KBM-7 (cell line): Measurements from ENCODE around the gene CCNJL.
"Not testable (repeated sequence)": the region's sequence is repeated elsewhere in the genome, so short reads cannot be mapped to it uniquely, and the experiment has no call there.

Experiments
- DNase-seq: peaks from one replicate; pipeline ENCODE4 v3.0.0-alpha.2; 2015
- in situ Hi-C: fragments of 300-500 bp; cut with MboI; formaldehyde crosslinking; loops from 2 replicates; pipeline ENCODE4 v1.14.3; 2020; ENCODE audit warnings: low sequenced_read_pairs, low pct_unique_long_range_greater_than_20kb, mixed read lengths

CCNJL gene

GRCh38 chr5:160270704-160271103 is 41.7 kb downstream of the CCNJL start:
- DNase-seq = no peak
- in situ Hi-C loops = no loop called here

- in situ Hi-C loops = no loop called here
- DNase-seq = peak; percentile 81
Measured at GRCh38 chr5:160269017-160269416, 43.3 kb downstream of the CCNJL start.

- no peak for DNase-seq
- in situ Hi-C loops = no loop called here
Measured at GRCh38 chr5:160268121-160268520, 44.2 kb downstream of the CCNJL start.

DNA sequence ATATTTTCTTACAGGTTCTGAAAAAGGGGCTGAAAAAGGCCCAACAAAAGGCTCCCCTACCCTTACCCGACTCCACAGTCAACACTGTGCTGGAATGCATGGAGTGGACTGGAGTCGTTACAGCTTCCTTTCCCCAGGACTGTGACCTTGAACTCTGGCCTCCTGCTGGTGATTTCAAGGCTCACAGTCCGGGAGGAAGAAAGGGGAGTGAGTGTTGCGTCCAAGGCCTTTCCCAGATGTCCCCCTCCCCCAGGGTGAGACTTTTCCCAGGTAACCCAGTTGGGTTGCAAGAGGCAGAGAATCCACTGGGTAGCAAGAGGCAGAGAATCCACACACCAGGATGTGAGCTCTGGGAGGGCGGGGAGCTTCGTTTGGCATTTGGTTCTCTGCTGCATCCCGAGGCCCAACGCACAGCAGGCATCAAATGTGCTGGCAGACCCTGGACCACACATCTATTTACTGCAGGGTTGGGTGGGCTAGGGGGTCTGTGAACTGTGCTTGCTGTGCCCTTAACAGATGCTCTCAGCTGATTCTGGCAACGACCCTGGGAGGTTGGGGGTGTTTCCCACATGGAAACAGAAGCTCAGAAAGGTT is 45.5 kb downstream of the CCNJL start:
- in situ Hi-C loops = no loop called here

DNA sequence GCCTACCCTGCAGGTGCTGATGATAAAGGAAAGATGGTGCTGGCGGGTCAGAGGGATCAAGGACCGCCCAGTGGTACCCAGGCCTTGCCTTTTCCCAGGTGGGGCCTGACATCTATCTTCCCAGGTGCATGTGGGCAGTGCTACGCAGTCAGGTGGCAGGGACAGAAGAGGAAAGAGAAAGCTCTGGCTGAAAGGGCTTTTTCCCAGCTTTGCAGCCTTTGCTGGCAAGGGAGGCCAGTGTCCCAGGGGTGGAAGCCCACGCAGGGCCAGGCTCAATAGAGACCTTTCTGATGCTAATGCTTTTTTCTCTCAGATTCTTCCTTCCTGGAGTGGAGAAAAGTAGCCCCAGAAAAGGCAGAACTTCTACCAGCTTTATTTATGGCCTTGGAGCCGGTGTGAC is 46.3 kb downstream of the CCNJL start:
- in situ Hi-C loops = no loop called here
- no peak for DNase-seq

More for the DNA sequence above, 45.5 kb downstream of the CCNJL start:
- DNase-seq = no peak

GRCh38 chr5:160263326-160263855 is 49.0 kb downstream of the CCNJL start:
- DNase-seq = no peak
- in situ Hi-C loops = no loop called here

- in situ Hi-C loops = no loop called here
- DNase-seq = peak; percentile 91
Measured at GRCh38 chr5:160262151-160263074, 50.0 kb downstream of the CCNJL start.

DNA sequence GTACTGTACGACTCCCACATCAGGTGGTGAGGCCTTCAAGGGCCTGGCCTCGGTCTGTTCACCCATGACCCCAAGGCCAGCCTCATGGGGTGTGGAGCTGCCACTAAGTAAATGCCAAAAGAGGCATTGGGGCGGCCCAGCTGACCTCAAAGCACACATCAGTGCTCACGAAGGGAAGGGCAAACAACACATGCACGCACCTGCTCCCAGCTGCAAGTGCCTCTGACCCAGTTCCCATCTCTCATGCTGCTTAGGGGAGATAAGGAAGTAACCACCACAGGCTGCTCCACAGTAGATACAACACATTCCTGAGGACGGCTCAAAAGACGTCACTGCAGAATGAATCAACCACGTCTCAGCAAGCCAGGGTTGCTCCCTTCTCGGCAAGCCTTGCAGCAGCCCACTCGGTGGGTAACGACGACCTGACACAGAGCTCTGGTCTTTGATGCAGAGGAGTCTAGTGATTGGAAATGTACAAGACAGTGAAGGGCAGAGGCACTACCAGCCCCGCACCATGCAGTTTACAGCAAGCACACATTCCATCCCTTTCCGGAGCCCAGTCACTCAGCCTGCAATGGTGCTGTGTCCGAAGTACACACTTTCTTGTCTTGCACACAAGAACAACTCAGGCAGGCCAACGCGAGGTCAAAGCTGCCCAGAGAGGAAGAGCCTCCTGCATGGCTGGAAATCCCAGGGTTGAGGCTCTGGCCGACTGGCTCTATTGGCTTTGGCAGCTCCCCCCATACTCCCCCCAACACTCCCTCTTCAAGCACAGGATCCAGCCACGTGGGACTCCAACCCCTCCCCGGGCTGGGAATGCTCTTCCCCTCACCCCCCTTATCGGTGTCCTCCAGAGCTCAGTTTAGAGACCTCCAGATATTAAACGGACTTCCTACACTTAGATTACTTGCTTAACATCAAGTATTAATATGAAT is 51.2 kb downstream of the CCNJL start:
- in situ Hi-C loops = no loop called here
- DNase-seq = peak; percentile 89

DNA sequence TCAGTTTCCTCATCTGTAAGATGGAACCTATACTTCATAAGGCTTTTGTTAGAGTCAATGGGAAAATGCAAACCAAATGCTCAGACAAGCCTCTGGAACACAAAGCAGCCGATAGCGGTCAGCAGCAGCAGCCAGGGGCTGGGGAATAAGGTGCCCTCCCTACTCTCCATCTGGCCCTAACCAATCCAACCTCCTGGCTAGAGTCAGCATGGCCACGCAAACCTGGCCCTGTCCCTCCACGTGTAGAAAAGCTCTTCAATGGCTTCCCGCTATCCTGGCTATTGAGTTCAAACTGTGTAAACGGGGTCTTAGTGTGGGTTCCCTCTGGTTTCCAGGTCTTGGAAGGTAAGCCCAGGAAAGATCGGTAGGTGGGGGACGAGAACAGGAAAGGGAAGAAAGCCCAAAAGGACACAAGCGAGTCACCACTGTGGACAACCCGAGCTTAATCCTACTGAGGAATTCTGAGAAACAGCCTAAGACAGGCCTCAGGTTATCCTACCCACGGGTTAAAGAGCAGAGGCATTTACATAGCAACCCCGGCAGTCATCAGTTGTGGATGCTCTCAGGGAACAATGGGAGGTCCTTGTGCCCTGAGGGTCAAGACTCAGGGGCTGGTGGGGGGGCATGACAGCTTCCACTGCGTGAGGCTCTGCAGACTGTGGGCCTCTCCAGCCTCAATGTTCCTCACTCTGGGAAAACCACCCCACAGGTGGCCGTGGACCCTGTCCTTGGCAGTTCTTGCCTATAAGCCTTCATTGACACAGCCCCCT is 52.2 kb downstream of the CCNJL start:
- in situ Hi-C loops = no loop called here
- DNase-seq = no peak

DNA sequence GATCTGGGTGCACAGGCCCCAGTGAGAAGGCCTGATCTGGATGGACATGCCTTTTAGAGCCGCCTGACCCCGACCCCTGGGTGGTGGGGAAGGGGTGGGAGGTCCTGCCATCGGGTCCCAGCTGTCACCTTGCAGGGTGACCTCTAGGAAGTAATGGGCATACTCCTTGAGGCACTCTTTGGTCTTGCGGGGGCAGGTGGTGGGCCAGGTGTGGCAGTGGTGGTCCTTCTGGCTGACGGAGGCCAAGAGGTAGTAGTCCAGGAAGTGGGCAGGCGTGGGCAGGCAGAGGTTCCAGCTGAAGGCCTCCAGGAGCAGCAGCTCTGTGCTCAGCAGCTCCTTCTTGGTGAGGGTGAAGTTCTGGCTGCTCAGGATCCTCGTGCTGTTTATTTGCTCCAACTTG is 53.0 kb downstream of the CCNJL start:
- in situ Hi-C loops = no loop called here

DNA sequence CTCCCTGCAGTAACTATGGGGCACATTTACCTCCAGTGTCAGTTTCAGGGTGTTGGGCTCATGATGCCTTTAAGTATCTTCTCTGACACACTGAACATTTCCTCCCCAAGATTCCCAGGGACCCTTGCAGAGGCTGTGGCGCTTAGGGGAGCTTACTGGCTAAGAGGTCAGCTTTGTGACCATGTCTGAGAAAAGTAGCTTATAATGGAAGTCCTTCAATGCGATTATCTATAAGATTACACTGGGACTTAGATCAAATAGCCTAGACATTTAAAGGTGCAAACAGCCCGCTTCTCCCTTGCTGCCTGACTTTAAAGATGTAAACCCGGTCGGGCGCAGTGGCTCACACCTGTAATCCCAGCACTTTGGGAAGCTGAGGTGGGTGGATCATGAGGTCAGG is 57.7 kb downstream of the CCNJL start:
- in situ Hi-C loops = no loop called here
- no peak for DNase-seq

More for the DNA sequence above, 53.0 kb downstream of the CCNJL start:
- DNase-seq = no peak

DNA sequence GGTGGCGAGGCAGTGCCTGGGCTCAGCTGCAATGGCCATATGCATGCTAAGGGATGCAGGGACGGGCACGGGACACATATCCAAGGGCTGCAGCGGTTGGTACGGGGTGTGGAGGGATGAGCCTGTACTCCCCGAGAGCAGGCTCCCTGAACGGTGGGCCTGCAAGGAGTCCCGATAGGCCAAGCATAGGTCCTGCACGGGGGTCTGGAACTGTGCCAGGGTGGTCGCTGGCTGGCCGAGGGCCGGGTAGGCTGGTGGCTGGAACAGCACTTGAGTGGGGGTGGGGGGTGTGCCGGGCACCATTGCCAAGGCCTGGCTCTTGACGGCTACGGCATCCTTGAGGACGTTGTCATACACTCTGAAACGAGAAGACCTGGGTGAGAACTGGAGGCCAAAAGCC is 58.9 kb downstream of the CCNJL start:
- in situ Hi-C loops = no loop called here
- no peak for DNase-seq

DNA sequence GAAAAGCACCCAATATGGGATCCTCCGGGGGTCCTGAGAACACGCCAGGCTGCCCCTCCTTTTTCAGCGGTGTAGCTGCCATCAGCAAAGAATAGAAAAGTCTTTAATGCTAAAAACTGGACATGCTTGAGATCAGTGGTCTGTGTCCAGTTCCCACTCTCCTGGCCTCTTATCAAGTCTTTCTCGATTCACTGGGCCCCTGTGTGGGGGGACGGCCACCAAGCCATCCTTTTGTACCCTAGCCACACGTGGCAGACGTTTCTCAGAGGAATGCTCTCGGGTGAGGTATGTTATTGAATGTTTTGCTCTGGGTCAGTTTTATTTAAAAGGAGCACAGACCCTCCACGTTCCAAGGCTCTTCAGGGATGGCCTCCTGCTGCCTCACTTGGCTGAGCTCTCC is 59.4 kb downstream of the CCNJL start:
- in situ Hi-C loops = no loop called here
- no peak for DNase-seq

- DNase-seq = no peak
- in situ Hi-C loops = no loop called here
Measured at GRCh38 chr5:160251406-160252155, 60.8 kb downstream of the CCNJL start.

- in situ Hi-C loops = no loop called here
- DNase-seq = no peak
Measured at GRCh38 chr5:160250826-160251225, 61.5 kb downstream of the CCNJL start.

DNA sequence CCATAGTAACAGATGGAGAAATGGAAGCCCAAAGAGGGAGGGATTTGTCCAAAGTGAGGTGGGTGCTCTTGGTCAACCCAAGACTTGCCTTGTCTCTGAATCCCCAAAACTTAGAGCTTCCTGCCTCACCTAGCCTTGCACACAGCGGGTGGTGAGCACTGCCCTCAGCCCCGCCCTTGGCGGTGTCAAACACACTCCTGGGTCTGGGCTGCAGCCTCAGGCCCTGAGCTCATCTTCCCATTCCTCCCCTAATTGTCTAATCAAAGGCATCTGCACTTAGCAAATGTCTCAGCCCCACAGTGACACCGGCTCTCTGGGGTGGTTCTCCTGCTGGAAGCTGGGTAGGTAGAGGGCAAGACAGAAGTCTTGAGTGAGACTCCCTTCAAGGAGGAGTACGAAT is 62.1 kb downstream of the CCNJL start:
- no peak for DNase-seq
- in situ Hi-C loops = no loop called here

DNA sequence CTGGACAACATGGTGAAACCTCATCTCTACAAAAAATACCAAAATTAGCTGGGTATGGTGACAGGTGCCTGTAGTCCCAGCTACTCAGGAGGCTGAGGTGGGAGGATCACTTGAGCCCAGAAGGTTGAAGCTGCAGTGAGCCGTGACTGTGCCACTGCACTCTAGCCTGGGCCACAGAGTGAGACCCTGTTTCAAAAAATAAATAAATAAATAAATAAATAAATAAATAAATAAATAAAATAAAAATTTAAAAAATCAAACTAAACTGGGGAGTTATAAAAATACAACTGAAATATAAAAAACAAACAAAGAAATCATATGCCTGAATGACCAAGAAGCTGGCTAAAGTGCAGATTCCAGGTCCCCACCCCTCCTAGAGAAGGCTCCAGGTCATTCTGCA is 62.8 kb downstream of the CCNJL start:
- in situ Hi-C loops, DNase-seq: not testable (repeated sequence)

DNA sequence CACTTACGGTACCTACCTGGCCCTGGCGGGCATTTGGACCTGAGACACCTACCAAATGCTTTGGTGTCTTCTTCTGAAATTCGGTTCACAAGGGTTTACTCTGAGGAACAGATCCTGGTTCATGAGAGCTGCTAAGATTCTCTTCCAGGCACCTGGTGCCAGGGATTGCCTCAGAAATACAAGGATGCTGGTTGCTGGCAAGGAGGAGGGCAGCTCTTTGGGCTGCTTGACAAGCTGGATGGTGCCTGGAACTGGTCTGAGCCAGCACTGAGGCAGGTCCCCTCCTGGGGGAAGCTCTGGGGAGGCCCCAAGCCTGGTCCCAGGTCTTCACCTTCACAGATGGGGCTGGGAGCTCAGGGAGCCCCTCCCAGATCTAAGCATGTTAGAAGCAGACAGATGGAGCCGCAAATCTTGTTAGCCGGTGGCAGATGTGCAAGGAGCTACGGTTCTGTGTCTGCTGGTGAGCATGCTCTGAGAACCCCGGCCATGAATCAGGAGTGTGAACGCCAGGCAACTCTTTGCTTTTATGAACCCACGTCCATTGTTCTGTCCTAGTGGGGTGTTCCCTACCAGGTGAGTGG is 66.8 kb downstream of the CCNJL start:
- no peak for DNase-seq
- in situ Hi-C loops = no loop called here
